Nasal cavity respiratory epithelium epithelial cell of viscerocranial mucosa (primary cell): ENCODE data around the gene GPSM3. TPM values are rescaled to one million over a fixed set of nuclear protein-coding genes. Genes with fewer than 3 reads are reported as not detected.

Experiments
- total RNA-seq: library from RNA; depleted of rRNA; stranded (reverse); fragments of >200 nt; gene quantifications from 2 replicates; pipeline ENCODE4 v1.2.3, GENCODE V29; 2014

The GPSM3 gene, protein sequence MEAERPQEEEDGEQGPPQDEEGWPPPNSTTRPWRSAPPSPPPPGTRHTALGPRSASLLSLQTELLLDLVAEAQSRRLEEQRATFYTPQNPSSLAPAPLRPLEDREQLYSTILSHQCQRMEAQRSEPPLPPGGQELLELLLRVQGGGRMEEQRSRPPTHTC
- total RNA-seq, result 0.71 and 1.0 TPM in 2 replicates

GRCh38 chr6:32192608-32193039 lies at the start of gene GPSM3:
GPSM3 (minus strand) TSS chr6:32192643; CDS start chr6:32192513, 130 bp downstream.

DNA sequence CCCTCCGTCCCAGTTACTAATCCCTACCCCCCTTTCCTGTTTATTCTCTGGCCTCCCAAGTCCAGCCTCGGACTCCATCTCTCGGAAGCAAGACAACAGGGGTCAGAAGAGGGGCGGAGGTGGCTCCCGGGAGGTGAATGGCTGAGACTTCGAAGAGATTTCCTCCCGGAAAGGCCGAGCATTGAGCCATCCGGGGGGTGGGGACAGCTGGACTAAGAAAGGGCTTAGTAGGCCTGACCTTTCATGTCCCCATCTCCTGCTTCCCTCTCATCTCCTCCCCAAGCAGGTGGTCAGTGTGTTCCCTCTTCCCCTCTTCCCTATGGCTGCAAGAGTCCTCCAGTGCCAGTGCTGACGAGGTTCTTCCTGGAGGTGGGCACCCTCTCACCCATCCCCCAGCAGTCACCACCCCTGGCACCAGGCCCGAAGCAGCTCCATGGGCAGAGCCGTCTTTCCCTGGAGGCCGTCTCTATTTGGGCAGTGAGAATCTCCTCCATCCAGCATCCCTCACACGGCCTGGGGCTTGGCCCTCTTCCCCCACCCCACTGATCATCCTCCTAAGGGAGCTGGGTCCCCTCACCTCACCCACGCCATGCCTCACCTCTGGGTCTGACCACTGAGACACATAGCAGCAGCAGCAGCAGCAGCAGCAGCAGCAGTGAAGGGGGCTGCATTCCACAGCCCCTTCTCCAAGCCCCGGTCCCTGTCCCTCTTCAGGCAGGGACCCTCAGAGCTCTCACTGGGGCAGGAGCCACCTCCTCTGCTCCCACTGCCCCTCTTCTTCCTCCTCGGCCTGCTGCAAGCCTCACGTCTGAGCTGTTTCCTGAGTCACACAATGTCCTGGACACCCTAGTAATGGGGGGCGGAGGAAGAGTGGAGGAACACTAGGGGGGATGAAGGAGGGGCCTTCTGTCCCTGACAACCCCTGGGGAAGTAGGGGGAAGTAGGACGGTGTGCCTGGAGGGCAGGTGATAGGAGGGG lies 31.1 kb upstream of the GPSM3 start, which contains the start of gene NOTCH4:
Gene NOTCH4 (minus strand): TSS at position 810 of the 978 bp plus-strand sequence. CDS start 139 bp downstream, at position 671.

DNA sequence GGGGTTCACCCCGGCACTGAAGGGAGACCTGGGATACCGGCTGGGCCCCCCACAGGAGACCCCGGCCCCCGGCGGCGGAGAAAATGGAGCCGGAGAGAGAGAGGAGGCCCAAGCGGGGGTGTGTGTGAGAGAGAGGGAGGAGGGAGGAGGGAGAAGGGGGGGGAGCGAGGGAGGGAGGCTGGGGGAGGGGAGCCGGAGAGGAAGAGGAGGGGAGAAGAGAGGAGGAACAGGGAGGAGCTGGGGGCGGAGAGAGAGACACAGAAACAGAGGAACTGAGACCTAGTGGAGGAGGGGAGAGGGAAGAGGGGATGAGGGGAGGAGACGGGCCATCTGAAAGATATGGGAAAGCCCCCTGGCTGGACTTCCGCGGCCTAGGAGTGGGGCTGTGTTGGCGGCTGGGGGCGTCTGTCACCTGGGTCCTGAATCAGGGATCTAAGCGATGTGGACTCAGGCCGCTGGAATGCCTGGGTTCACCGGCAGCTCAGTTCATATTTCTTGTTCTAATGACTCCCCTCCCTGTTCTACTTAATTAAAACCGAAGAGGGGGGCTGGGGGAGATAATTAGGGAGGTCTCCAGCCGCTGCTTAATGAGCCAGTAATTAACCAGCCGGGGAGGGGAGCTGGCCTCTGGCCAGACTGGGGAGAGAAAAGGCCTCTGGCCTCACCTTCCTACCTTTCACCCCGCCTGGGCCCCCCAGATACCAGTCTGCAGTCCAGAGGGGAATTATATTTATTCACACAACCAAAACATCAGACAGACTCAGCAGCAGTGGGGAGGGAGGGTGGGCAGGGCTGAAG lies 2.2 kb downstream of the GPSM3 start, which contains the start of gene PBX2:
Gene PBX2 (minus strand): TSS at position 149 of the 798 bp plus-strand sequence. CDS start 287 bp downstream, outside the sequence.

DNA sequence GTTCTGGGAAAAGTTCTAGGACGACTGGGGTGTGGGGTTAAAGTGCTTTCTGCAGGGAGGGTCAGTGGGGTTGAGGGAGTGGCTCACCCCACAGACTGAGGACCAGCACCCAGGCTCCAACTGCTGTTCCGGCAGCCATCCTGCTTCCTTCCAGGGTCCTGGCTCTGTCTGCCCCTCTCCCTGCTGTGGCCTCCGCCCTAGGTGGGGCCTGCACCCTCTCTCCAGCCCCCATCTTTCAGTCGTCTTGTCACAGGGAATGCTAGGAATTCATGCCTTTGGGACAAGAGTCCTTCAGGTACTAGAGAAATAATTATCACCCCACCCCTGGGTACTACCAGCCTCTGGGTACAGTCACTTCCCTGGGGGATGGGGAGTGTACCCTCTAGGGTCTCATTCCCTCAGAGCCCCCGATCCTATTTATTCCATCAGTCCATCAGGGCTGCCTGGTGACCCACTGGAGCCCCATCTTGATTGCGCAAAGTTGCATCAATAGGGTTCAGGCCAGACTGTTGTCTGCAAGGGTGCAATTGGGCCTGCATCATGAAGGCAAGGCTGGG lies 8.3 kb downstream of the GPSM3 start, which contains the start of gene AGER:
Gene AGER (minus strand): TSS at position 170 of the 557 bp plus-strand sequence. CDS start 31 bp downstream, at position 139.

DNA sequence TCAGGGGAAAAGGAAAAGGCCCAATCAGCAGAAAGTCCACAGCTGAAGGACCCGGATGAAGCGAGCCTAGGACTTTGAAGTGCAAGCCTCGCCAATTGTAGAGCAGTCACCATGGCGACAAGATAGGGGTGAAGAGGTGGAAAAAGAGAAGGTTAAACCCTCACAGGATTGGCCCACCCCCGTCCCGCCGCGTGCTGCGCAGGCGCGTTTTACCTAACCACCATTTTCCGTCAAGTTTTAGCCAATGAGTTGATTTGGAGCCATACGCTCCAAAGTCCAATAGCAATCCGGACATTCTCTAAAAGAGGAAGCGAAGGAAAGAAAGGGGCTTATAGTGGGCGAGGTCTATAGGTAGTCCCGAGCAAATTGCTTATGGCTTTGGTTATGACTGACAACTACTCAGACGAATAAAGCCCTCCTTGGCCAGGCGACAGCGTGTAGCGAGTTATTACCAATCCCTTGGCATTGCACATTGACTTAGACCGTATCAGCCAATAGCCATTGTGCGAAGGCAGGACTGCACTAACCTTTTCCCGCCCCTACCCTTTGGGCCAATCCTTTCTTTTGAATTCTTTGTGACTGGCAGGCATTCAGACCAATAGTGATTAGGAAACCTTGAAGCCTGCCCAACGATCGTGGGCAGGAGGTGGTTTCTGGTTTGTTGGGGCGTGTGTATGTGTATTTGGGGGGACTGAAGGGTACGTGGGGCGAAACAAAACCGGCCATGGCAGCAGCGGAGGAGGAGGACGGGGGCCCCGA lies 14.5 kb downstream of the GPSM3 start, which contains the start of gene RNF5:
Gene RNF5 (plus strand): TSS at position 618 of the 759 bp plus-strand sequence. CDS start 107 bp downstream, at position 725.

GRCh38 chr6:32175711-32176475 lies 16.6 kb downstream of the GPSM3 start, which contains the start of gene AGPAT1:
AGPAT1 (minus strand) TSS chr6:32176084; CDS start chr6:32171496, 4,588 bp downstream.

GRCh38 chr6:32164295-32164694 lies 28.1 kb downstream of the GPSM3 start, which contains the start of gene EGFL8:
EGFL8 (plus strand) TSS chr6:32164595; CDS start chr6:32166166, 1,571 bp downstream.

GRCh38 chr6:32153564-32154513 lies 38.6 kb downstream of the GPSM3 start, which contains the start of gene PPT2:
PPT2 (plus strand) TSS chr6:32154141; CDS start chr6:32154595, 454 bp downstream.

DNA sequence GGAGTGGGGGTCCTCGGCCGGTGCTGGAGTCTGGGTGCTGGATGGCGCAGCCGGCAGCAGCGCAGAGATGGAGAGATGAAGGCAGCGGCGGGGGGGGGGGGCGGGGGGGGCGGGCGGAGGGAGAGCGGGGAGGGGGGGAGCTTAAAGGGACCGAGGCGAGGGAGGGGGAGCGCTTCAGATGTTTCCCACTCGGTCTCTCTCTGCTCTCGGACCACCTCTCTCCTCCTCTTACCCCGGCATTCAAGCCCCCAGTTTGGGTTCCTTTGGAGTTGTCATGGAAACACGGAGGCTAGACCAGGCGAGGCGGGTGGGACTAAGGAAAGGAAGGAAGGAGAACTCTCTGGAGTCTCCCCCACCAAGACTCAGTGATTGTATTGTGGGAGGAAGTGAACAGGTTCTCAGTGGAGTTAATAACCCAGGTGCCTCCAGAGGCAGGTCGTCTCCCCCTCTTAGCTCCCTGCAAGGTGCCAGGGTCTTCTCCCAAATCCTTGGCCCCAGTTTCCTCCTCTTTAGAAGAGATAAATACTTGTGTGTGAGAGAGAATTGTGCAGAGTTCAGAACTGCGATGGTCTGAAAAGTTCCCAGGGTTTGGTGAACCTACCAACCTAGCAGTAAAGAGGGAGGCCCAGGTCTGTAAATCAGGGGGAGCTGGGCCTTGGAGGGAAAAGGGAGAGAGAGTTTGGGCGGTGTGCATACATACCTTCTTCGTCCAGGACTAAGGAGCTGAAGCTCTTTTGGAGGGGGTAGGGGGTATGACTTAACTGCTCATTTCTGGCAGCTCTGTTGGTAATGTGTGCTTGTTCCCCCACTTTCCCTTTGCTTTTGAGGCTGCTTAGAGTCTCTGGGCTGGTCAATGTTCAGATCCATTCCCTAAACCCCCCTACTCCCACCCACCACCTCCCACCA lies 40.3 kb downstream of the GPSM3 start, which contains the start of gene PRRT1:
Gene PRRT1 (minus strand): TSS at position 77 of the 906 bp plus-strand sequence. CDS start 112 bp downstream, outside the sequence.

Other genes starting within 250 kb of the GPSM3 start
- 1.7 and 11.2 TPM in 2 replicates for gene CFB, start 246.5 kb downstream of the GPSM3 start, total RNA-seq
- gene NELFE, start 233.7 kb downstream of the GPSM3 start, total RNA-seq, result 109 and 155 TPM in 2 replicates
- 49.6 and 62.5 TPM in 2 replicates for gene SKIC2, start 233.5 kb downstream of the GPSM3 start, total RNA-seq
- gene DXO, start 220.5 kb downstream of the GPSM3 start, total RNA-seq, result 10.0 and 10.9 TPM in 2 replicates
- gene C4A, start 210.6 kb downstream of the GPSM3 start, total RNA-seq, result 1.3 and 1.4 TPM in 2 replicates
- 2.1 TPM in 2 replicates for gene C4B, start 177.8 kb downstream of the GPSM3 start, total RNA-seq
- 0.28 TPM in 1 of 2 replicates, not detected in the other for gene CYP21A2, start 154.2 kb downstream of the GPSM3 start, total RNA-seq
- 1.0 and 2.1 TPM in 2 replicates for gene TNXB, start 83.3 kb downstream of the GPSM3 start, total RNA-seq
- 11.6 and 20.2 TPM in 2 replicates for gene ATF6B, start 64.4 kb downstream of the GPSM3 start, total RNA-seq
- gene FKBPL, start 62.4 kb downstream of the GPSM3 start, total RNA-seq, result 3.7 and 5.5 TPM in 2 replicates
- gene PRRT1, start 40.7 kb downstream of the GPSM3 start, total RNA-seq, result not detected in 2 replicates
- 6.8 and 8.5 TPM in 2 replicates for gene PPT2, start 38.5 kb downstream of the GPSM3 start, total RNA-seq
- 0.34 and 1.3 TPM in 2 replicates for gene EGFL8, start 28.0 kb downstream of the GPSM3 start, total RNA-seq
- 7.5 and 19.6 TPM in 2 replicates for gene AGPAT1, start 16.6 kb downstream of the GPSM3 start, total RNA-seq
- gene RNF5, start 14.2 kb downstream of the GPSM3 start, total RNA-seq, result 14.6 and 29.7 TPM in 2 replicates
- 0.14 and 0.34 TPM in 2 replicates for gene AGER, start 8.4 kb downstream of the GPSM3 start, total RNA-seq
- gene PBX2, start 2.4 kb downstream of the GPSM3 start, total RNA-seq, result 25.3 and 39.5 TPM in 2 replicates
- 0.28 and 0.34 TPM in 2 replicates for gene NOTCH4, start 31.4 kb upstream of the GPSM3 start, total RNA-seq
- not detected in 2 replicates for gene TSBP1, start 179.3 kb upstream of the GPSM3 start, total RNA-seq
- gene BTNL2, start 214.5 kb upstream of the GPSM3 start, total RNA-seq, result 0.34 TPM in 1 of 2 replicates, not detected in the other
- gene HLA-DRA, start 247.2 kb upstream of the GPSM3 start, total RNA-seq, result under 0.01 and 1.1 TPM in 2 replicates